HepG2 (cell line): Measurements from ENCODE around the gene TBC1D22A. TPM values are rescaled to one million over a fixed set of nuclear protein-coding genes. Genes with fewer than 3 reads are reported as not detected.
A peak's percentile ranks its signal among the peaks of the same experiment; 100 is the strongest.

Source experiments
- ELF4 ChIP-seq: sonication (generic); formaldehyde crosslinking; IDR thresholded peaks from 2 replicates; pipeline ENCODE4 v1.5.0; 2020; ENCODE audit warnings: missing genetic modification reagents, mild to moderate bottlenecking, moderate library complexity, borderline replicate concordance
- EP300 ChIP-seq, 3 experiments: sonication (generic) in 1 of 3; formaldehyde crosslinking in 1 of 3; IDR thresholded peaks; 2 replicates each; pipeline versions ENCODE4 v1.5.1 to v1.6.1; 2011 to 2020; ENCODE audit warnings: low read depth in 2 of 3, low read length in 2 of 3, borderline replicate concordance in 1 of 3, improper control_type of control experiment in 1 of 3, mild to moderate bottlenecking in 1 of 3, missing genetic modification reagents in 1 of 3, moderate library complexity in 1 of 3
- FOSL2 ChIP-seq: sonication (generic); formaldehyde crosslinking; IDR thresholded peaks from 2 replicates; pipeline ENCODE4 v1.4.0; 2020; ENCODE audit warnings: missing genetic modification reagents
- FOXO4 ChIP-seq: sonication (generic); formaldehyde crosslinking; conservative IDR thresholded peaks from 2 replicates; pipeline ENCODE4 v1.8.1; 2023; ENCODE audit warnings: missing genetic modification reagents
- HOXA7 ChIP-seq: sonication (generic); formaldehyde crosslinking; IDR thresholded peaks from 2 replicates; pipeline ENCODE4 v1.8.1; 2022; ENCODE audit warnings: mild to moderate bottlenecking, missing genetic modification reagents, moderate library complexity
- JDP2 ChIP-seq: sonication (generic); formaldehyde crosslinking; IDR thresholded peaks from 2 replicates; pipeline ENCODE4 v1.8.1; 2022; ENCODE audit warnings: missing genetic modification reagents, borderline replicate concordance
- KLF13 ChIP-seq: sonication (generic); formaldehyde crosslinking; IDR thresholded peaks from 2 replicates; pipeline ENCODE4 v1.4.0; 2020; ENCODE audit warnings: mild to moderate bottlenecking, missing genetic modification reagents
- NBN ChIP-seq: fragments of 450-650 bp; conservative IDR thresholded peaks from 2 replicates; pipeline ENCODE4 v1.6.1; 2017
- PLRG1 ChIP-seq: fragments of 450-650 bp; conservative IDR thresholded peaks from 2 replicates; pipeline ENCODE4 v1.6.1; 2016
- RARA ChIP-seq: IDR thresholded peaks from 2 replicates; pipeline ENCODE4 v1.6.1; 2016; ENCODE audit warnings: missing genetic modification reagents, missing compliant biosample characterization
- SATB2 ChIP-seq: sonication (generic); formaldehyde crosslinking; IDR thresholded peaks from 2 replicates; pipeline ENCODE4 v1.5.0; 2020; ENCODE audit warnings: missing genetic modification reagents
- SIN3A ChIP-seq: IDR thresholded peaks from 2 replicates; pipeline ENCODE4 v1.6.1; 2011; ENCODE audit warnings: low read depth, mild to moderate bottlenecking, control low read depth, low read length, borderline replicate concordance
- SMAD1 ChIP-seq: sonication (generic); formaldehyde crosslinking; IDR thresholded peaks from 2 replicates; pipeline ENCODE4 v1.4.0; 2020; ENCODE audit warnings: missing genetic modification reagents, low read depth, mild to moderate bottlenecking, borderline replicate concordance
- SMAD9 ChIP-seq: sonication (generic); formaldehyde crosslinking; IDR thresholded peaks from 2 replicates; pipeline ENCODE4 v1.5.1; 2020; ENCODE audit warnings: mild to moderate bottlenecking, missing genetic modification reagents
- ZBED4 ChIP-seq: sonication (generic); formaldehyde crosslinking; IDR thresholded peaks from 2 replicates; pipeline ENCODE4 v1.4.0; 2020; ENCODE audit warnings: missing genetic modification reagents, borderline replicate concordance
- ZFP62 ChIP-seq: sonication (generic); formaldehyde crosslinking; IDR thresholded peaks from 2 replicates; pipeline ENCODE4 v1.4.0; 2020; ENCODE audit warnings: missing genetic modification reagents
- ZNF451 ChIP-seq: sonication (generic); formaldehyde crosslinking; IDR thresholded peaks from 2 replicates; pipeline ENCODE4 v1.5.0; 2020; ENCODE audit warnings: mild to moderate bottlenecking, missing genetic modification reagents
- ZNF468 ChIP-seq: sonication (generic); formaldehyde crosslinking; IDR thresholded peaks from 2 replicates; pipeline ENCODE4 v1.8.0; 2022; ENCODE audit warnings: mild to moderate bottlenecking, moderate library complexity, missing genetic modification reagents
- ZNF550 ChIP-seq: sonication (generic); formaldehyde crosslinking; IDR thresholded peaks from 2 replicates; pipeline ENCODE4 v1.4.0; 2020; ENCODE audit warnings: mild to moderate bottlenecking, missing genetic modification reagents, borderline replicate concordance
- ZNF572 ChIP-seq: sonication (generic); formaldehyde crosslinking; IDR thresholded peaks from 2 replicates; pipeline ENCODE4 v1.5.1; 2020; ENCODE audit warnings: mild to moderate bottlenecking, missing genetic modification reagents
- ZNF574 ChIP-seq: sonication (generic); formaldehyde crosslinking; IDR thresholded peaks from 2 replicates; pipeline ENCODE4 v1.4.0; 2020; ENCODE audit warnings: missing genetic modification reagents
- ZNF790 ChIP-seq: sonication (generic); formaldehyde crosslinking; IDR thresholded peaks from 2 replicates; pipeline ENCODE4 v1.8.0; 2022; ENCODE audit warnings: missing genetic modification reagents, mild to moderate bottlenecking, borderline replicate concordance
- polyA plus RNA-seq, 8 experiments: library from polyadenylated mRNA; depleted of rRNA in 3 of 8; stranded (reverse) in 7 of 8; unstranded in 1 of 8; fragments of >200 nt; fragmentation: Illumina TruSeq in 4 of 8; extraction: Trizol in 4 of 8; gene quantifications; 2 replicates each; pipeline versions ENCODE4 v1.2.1 to v1.2.3, GENCODE V29; 2011 to 2016; ENCODE audit warnings: low read depth in 4 of 8, missing spikeins in 1 of 8, mixed read lengths in 1 of 8; ENCODE audit not compliant: insufficient read depth in 1 of 8
- total RNA-seq, 5 experiments: library from RNA; depleted of rRNA; stranded (reverse); fragments of >200 nt; fragmentation: Illumina TruSeq; extraction: Trizol; gene quantifications; 2 replicates each; pipeline ENCODE4 v1.2.3, GENCODE V29; 2016; ENCODE audit warnings: low read depth in 1 of 5

The TBC1D22A gene
- total and polyA plus RNA-seq, 2 of the 13 experiments (the other 11 are each of a cell fraction or from before 2014, with no cell fraction given), result 17.3 to 18.0 TPM

GRCh38 chr22:46803031-46803880, 40.8 kb downstream of the TBC1D22A start (continued):
- peak; percentile 29; the same call in 1 of the 2 replicates for TF ChIP-seq ZBED4
- TF ChIP-seq FOSL2 (CRISPR knock-in tag), result peak; percentile 45
- TF ChIP-seq ZNF468, result no peak
- TF ChIP-seq RARA, result no peak
- no peak for TF ChIP-seq ZNF572 (CRISPR knock-in tag)
- no peak for TF ChIP-seq SMAD9 (CRISPR knock-in tag)
- no peak for TF ChIP-seq JDP2 (CRISPR knock-in tag)
- TF ChIP-seq HOXA7 (CRISPR knock-in tag), result no peak
- TF ChIP-seq ZNF790 (CRISPR knock-in tag), result no peak
- TF ChIP-seq ZNF574 (CRISPR knock-in tag), result peak; percentile 42; the same call in 1 of the 2 replicates
- TF ChIP-seq KLF13 (CRISPR knock-in tag), result no peak
- no peak for TF ChIP-seq ZNF550 (CRISPR knock-in tag)
- no peak for TF ChIP-seq ZFP62 (CRISPR knock-in tag)
- TF ChIP-seq SATB2, result no peak
- TF ChIP-seq SIN3A, result no peak
- TF ChIP-seq SMAD1 (CRISPR knock-in tag), result no peak
- TF ChIP-seq ZNF451, result no peak
- TF ChIP-seq FOXO4 (CRISPR knock-in tag), result no peak
- no peak for TF ChIP-seq NBN
- no peak for TF ChIP-seq ELF4
- TF ChIP-seq EP300 (IDR thresholded peaks at IDR 0.05; ENCODE audit: low read depth in 2 of 2, low read length in 2 of 2), result no peak
- TF ChIP-seq EP300 (CRISPR knock-in tag; IDR thresholded peaks at IDR 0.05; ENCODE audit: borderline replicate concordance), result no peak
- TF ChIP-seq PLRG1, result no peak
